8988T (cell line): ENCODE measurements around the gene TCF7.

Experiments used
- DNase-seq: peaks from one replicate; pipeline ENCODE4 v3.0.0; 2011

TCF7 gene

GRCh38 chr5:134184155-134185135 lies 70.0 kb downstream of the TCF7 start:
- DNase-seq, result peak; percentile 68

DNA sequence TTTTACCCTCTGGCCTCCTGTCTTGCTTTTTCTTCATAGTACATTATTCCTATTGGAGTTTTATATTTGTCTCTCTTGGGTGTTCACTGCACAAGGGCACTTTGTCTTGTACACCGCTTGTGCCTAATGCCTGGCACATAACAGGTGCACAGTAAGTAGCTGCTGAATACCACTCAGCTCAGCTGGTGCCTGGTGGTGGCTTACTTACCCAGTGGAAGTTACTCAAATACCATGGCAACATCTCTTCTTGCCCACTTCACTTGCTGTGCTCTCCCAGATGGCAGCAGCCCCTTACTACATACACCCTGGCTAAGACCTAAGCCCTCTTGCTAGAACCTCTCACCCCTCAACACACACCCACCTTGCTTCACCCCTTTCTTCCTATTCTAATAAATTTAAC lies 73.6 kb downstream of the TCF7 start:
- DNase-seq, result no peak

DNA sequence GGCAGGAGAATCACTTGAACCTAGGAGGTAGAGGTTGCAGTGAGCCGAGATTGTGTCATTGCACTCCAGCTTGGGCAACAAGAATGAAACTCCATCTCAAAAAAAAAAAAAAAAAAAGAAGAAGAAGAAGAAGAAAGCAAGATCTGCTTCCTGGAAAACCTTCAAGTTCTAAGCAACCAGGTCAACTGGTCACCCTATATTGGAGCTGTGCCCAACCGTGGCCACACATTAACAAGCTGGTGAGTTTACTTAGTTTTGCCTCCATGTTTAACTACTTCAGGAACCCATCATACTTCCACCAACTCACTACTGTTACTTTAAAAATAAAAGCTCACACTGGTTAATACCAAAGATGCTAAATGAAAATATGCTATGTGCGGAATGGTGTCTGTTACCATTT lies 74.5 kb downstream of the TCF7 start:
- no peak for DNase-seq

GRCh38 chr5:134195666-134196065 lies 81.2 kb downstream of the TCF7 start:
- DNase-seq, result no peak
